PFSK-1 (cell line): Measurements from ENCODE around the gene MACROH2A1.

Experiments used
- FOXP2 ChIP-seq: optimal IDR thresholded peaks from 2 replicates; pipeline ENCODE3; 2011; ENCODE audit warnings: borderline replicate concordance, control low read depth, inconsistent platforms; ENCODE audit not compliant: insufficient read depth; ENCODE audit errors: extremely low read length, extremely low read depth
- POLR2AphosphoS5 ChIP-seq: IDR thresholded peaks from 2 replicates; pipeline ENCODE4 v1.6.1; 2012; ENCODE audit warnings: low read depth, mild to moderate bottlenecking, control low read depth, low read length, moderate library complexity

- TF ChIP-seq POLR2AphosphoS5 = no peak
- no peak for TF ChIP-seq FOXP2
Measured at GRCh38 chr5:135382981-135383380, 16.1 kb downstream of the MACROH2A1 start.
